T-helper 2 cell treated with Interferon-gamma antibody and Interleukin-4, amounts not matched to agents 5 μg/mL and 100 μg/mL, for 36 hours (primary cell): ENCODE data around the gene PLAC8L1.

Experiments used
- DNase-seq: peaks from one replicate; pipeline ENCODE4 v3.0.0; 2021; ENCODE audit warnings: low spot score
- H3K27ac Mint-ChIP-seq: one replicate; pipeline ENCODE4 v1.8.0; 2021; ENCODE audit warnings: mild to moderate bottlenecking, mixed read lengths
- H3K27me3 Mint-ChIP-seq: one replicate; pipeline ENCODE4 v1.8.0; 2021; ENCODE audit warnings: low read depth, mixed read lengths
- H3K36me3 Mint-ChIP-seq: one replicate; pipeline ENCODE4 v1.8.0; 2021; ENCODE audit warnings: low read depth, mixed read lengths
- H3K4me1 Mint-ChIP-seq: one replicate; pipeline ENCODE4 v1.8.0; 2021; ENCODE audit warnings: low read depth, mixed read lengths
- H3K4me3 Mint-ChIP-seq: one replicate; pipeline ENCODE4 v1.8.0; 2022; ENCODE audit warnings: mild to moderate bottlenecking, moderate library complexity, mixed read lengths
- H3K9me3 Mint-ChIP-seq: one replicate; pipeline ENCODE4 v1.8.0; 2021; ENCODE audit warnings: mixed read lengths

PLAC8L1 gene

GRCh38 chr5:146103594-146103993 is 1.8 kb downstream of the PLAC8L1 start:
- H3K36me3 Mint-ChIP-seq, result no peaks in the 10 kb centered on the region
- no peak overlapping the region for H3K27ac Mint-ChIP-seq
- no peak overlapping the region for H3K4me3 Mint-ChIP-seq
- H3K27me3 Mint-ChIP-seq, result no peaks in the 10 kb centered on the region
- no peak for DNase-seq
- H3K4me1 Mint-ChIP-seq, result no peaks in the 10 kb centered on the region
- no peaks in the 10 kb centered on the region for H3K9me3 Mint-ChIP-seq

DNA sequence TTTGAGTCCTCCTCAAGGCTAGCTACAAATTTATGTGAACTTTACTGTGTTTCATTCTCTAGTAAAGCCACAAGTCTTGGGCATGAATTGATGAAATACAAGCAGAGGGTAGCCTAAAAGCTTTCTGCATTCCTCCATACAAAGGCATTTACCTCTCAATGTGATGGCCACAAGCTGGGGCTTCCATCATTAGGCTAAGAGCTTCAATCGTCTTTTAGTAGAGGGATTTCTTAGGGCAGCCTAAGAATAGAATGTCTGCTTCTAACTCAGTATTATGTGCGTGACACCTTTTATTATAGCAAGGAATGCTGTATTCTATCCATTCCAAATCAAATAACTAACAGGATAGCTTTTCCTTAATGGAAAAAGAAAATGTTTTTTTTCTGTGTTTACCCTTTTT is 3.7 kb downstream of the PLAC8L1 start:
- Mint-ChIP-seq H3K27ac (no peak overlapping the region), H3K36me3 (no peaks in the 10 kb centered on the region), H3K27me3 (no peaks in the 10 kb centered on the region), H3K4me3 (no peak overlapping the region), H3K9me3 (no peaks in the 10 kb centered on the region), H3K4me1 (no peaks in the 10 kb centered on the region)
- DNase-seq, result no peak

DNA sequence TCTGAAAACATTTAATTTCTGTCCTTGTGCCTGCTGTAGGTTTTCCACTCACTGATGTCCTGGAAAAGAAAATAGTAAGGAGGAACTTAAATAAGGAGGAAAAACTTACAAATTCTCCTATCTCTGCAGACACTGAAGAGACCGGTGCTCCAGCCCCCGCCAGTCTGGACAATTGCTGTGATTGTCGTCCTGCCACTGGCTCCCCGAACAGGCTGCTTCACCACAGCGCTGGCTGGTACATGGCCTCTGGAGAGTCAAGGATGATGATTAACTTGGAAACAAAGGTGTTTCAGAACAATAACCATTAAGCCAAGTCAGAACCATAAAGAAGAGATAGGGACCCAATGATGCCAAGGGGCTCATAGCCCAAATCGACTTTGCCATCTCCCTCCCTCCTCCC is 7.3 kb downstream of the PLAC8L1 start:
- Mint-ChIP-seq H3K36me3 (no peaks in the 10 kb centered on the region), H3K4me1 (no peaks in the 10 kb centered on the region), H3K27ac (no peak overlapping the region), H3K9me3 (no peaks in the 10 kb centered on the region), H3K4me3 (no peak overlapping the region), H3K27me3 (no peaks in the 10 kb centered on the region)
- DNase-seq, result no peak

DNA sequence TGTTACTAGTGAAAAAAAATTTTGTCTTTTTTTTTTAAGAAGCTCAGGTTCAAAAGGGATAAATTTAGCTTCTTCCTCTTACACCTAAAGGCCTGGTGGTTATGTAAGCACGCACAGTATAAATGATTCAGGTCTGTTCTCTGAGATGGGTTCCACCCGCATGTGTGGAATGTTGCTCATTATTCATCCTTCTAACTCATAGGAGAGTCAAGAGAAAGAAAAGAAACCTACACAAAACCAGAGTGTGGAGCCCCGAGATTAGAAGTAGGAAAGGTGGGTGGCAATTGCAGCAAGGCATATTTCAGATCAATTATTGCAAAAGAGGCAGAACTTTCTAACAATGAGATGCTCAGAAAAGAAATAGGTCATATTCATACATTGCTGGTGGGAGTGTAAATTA is 13.5 kb downstream of the PLAC8L1 start:
- Mint-ChIP-seq H3K27me3 (no peaks in the 10 kb centered on the region), H3K36me3 (no peaks in the 10 kb centered on the region), H3K4me1 (peaks cover 1% of the 10 kb centered on the region), H3K4me3 (no peak overlapping the region), H3K27ac (no peak overlapping the region), H3K9me3 (no peaks in the 10 kb centered on the region)
- DNase-seq, result no peak

DNA sequence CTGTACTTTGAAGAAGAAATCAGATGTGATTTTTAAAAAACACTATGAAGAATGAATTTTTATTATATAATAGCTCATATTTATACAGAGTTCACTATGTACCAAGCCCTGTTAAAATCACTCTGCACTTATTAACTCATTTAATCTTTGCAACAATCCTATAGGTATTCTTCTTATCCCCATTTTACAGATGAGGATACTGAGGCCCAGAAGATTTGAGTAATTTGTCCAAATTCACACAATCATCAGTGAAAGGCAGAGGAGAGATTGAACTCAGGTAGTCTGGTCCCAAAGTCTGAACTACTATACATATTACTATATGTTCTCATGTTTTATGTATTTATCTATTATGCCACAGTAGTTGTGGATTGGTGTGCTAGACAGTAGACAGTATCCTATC is 16.1 kb downstream of the PLAC8L1 start:
- no peaks in the 10 kb centered on the region for H3K9me3 Mint-ChIP-seq
- no peak for DNase-seq
- no peaks in the 10 kb centered on the region for H3K27me3 Mint-ChIP-seq
- no peak overlapping the region for H3K4me3 Mint-ChIP-seq
- H3K27ac Mint-ChIP-seq, result no peak overlapping the region
- H3K4me1 Mint-ChIP-seq, result peaks cover 1% of the 10 kb centered on the region
- no peaks in the 10 kb centered on the region for H3K36me3 Mint-ChIP-seq

DNA sequence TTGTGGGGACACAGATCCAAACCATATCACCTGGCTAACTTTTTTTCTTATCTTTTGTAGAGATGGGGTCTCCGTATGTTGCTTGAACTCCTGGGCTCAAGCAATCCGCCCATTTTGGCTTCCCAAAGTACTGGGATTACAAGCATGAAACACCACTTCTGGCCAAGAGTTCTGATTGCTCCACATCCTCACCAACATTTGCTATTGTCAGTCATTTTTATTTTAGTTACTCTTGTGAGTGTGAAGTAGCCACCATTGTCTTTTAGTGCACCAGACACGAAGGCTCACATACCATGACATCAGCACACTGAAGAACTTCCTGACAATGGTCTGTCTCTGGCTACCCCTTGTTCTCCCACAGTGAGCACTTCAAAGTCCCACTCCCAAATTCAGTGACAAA is 17.3 kb downstream of the PLAC8L1 start:
- no peak for DNase-seq
- H3K9me3 Mint-ChIP-seq, result no peaks in the 10 kb centered on the region
- H3K4me3 Mint-ChIP-seq, result no peak overlapping the region
- no peaks in the 10 kb centered on the region for H3K36me3 Mint-ChIP-seq
- H3K27ac Mint-ChIP-seq, result no peak overlapping the region
- peaks cover 1% of the 10 kb centered on the region for H3K4me1 Mint-ChIP-seq
- peaks cover 2% of the 10 kb centered on the region for H3K27me3 Mint-ChIP-seq

DNA sequence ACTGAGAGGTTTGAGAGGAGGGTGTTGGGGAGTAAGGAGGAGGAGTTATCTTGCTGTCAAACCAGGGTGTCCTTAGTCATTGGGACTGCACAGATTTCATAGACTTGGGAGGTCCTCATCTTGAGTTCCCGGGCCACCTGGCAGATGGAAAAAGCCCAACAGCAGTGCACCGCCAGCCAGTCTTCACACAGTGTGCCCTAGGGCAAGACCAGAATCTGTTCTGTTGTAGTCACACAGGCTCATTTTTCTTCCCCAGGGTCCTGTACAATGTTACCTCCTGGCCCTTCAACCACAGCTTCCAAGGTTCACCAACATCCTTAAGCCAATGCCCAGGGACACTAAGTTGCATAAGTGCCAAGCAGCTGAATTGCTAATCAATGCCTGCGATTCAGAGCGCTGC is 21.0 kb downstream of the PLAC8L1 start:
- Mint-ChIP-seq H3K27ac (no peak overlapping the region), H3K36me3 (no peaks in the 10 kb centered on the region), H3K4me3 (no peak overlapping the region), H3K4me1 (peaks cover 10% of the 10 kb centered on the region), H3K27me3 (peaks cover 8% of the 10 kb centered on the region), H3K9me3 (no peaks in the 10 kb centered on the region)
- DNase-seq, result no peak

DNA sequence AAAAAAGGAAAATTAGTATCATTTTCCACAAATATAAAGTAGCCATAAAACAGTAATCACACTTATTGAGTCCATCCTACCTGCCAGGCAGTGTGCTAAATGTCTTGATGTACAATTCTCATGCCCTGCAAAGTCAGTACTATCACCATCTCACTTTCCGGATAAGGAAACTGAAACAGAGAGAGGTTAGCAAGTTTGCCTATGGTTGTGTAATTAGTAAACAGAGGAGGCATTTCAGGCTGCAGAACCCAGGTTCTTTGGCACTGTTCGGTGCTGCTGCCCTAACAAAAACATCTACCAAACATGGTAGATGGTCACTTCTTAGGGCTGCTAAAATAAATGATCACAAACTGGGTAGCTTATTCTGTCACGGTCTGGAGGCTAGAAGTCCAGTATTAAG is 22.6 kb downstream of the PLAC8L1 start:
- no peak overlapping the region for H3K4me3 Mint-ChIP-seq
- H3K36me3 Mint-ChIP-seq, result no peaks in the 10 kb centered on the region

DNA sequence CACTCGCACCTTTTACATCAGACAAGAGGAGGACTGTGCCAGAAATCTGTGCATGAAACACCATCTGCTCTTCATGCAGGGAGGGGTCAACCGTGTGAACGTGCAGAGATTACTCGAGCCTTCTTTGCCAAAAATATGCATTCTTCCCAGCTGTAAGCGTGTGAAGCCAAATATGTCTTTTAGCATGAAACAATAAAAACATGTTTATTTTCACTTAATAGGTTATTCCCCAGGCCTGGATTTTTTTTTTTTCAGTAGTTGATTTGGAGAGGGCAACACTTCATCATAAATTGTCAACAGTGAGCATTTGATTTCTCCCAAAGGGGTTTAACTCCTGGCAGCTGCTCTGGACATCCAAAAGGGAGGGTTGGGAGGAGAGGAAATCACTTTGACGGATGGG is 23.8 kb downstream of the PLAC8L1 start:
- H3K9me3 Mint-ChIP-seq, result no peaks in the 10 kb centered on the region
- peaks cover 28% of the 10 kb centered on the region for H3K27me3 Mint-ChIP-seq
- H3K27ac Mint-ChIP-seq, result no peak overlapping the region
- peaks cover 14% of the 10 kb centered on the region for H3K4me1 Mint-ChIP-seq
- H3K36me3 Mint-ChIP-seq, result no peaks in the 10 kb centered on the region
- no peak for DNase-seq
- no peak overlapping the region for H3K4me3 Mint-ChIP-seq

More for the DNA sequence above, 22.6 kb downstream of the PLAC8L1 start:
- Mint-ChIP-seq H3K27ac (no peak overlapping the region), H3K4me1 (peaks cover 14% of the 10 kb centered on the region), H3K9me3 (no peaks in the 10 kb centered on the region), H3K27me3 (peaks cover 22% of the 10 kb centered on the region)
- DNase-seq, result no peak

DNA sequence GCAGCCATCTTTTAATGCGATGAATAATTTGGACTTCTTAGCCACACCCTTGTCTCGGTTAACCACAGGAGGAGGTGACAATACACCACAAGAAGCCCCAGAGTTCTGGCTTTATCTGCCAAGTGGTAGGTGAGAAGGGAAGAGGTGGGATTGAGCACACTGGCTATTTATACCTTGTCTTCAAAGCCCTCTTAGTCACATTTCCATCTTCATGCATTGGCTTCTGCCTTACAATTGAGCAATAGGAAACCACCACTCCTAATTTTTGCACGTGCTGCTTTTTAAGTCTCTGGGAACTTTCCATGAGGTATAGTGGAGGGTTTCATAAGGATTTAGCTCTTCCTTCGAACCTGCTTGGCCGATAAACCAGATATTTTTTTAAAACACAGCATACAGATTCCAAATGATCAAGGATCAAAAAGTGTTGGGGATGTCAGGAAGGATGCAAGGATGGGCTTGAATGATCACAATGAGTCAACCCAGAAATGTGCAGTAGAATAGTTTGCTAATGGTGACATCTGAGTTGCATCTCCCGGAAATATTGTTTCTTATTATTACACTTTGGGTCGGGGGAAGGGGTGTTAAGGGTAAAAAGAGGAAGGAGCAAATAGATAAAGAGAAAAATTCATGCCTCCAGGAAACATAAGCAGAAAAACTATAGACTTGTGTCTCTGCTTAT is 25.5 kb downstream of the PLAC8L1 start:
- Mint-ChIP-seq H3K4me3 (peak overlapping the region; percentile 2), H3K36me3 (no peaks in the 10 kb centered on the region), H3K27ac (no peak overlapping the region), H3K27me3 (peaks cover 39% of the 10 kb centered on the region), H3K9me3 (no peaks in the 10 kb centered on the region), H3K4me1 (peaks cover 14% of the 10 kb centered on the region)
- DNase-seq, result peak; percentile 31

- no peaks in the 10 kb centered on the region for H3K36me3 Mint-ChIP-seq
- H3K4me1 Mint-ChIP-seq, result peaks cover 14% of the 10 kb centered on the region
- H3K27me3 Mint-ChIP-seq, result peaks cover 37% of the 10 kb centered on the region
These were observed 26.8 kb downstream of the PLAC8L1 start for GRCh38 chr5:146078566-146078965.

DNA sequence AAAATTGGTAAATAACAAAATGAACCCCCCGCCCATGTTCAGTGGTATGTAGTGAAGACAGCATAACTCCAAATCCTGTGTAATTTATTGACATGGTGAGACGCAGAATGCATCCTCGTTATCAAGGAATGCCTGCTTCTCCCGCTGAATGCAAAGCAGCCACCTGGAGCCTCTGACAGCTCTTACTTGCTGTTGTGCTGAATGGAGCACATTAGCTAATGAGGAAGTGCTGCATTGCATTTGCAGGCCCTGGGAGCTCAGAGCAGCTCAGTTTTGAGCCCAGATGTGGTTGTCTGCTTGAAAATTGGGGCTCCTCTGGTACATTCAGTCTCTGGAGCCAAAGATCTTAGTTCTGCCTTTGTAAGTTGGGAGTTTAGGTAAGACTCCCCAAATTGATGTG is 28.9 kb downstream of the PLAC8L1 start:
- Mint-ChIP-seq H3K4me3 (no peak overlapping the region), H3K36me3 (no peaks in the 10 kb centered on the region), H3K27me3 (peaks cover 39% of the 10 kb centered on the region), H3K9me3 (no peaks in the 10 kb centered on the region), H3K27ac (no peak overlapping the region), H3K4me1 (peaks cover 14% of the 10 kb centered on the region)
- no peak for DNase-seq

More at GRCh38 chr5:146078566-146078965, 26.8 kb downstream of the PLAC8L1 start:
- Mint-ChIP-seq H3K27ac (no peak overlapping the region), H3K9me3 (no peaks in the 10 kb centered on the region), H3K4me3 (no peak overlapping the region)
- DNase-seq, result no peak

GRCh38 chr5:146076028-146076427 is 29.3 kb downstream of the PLAC8L1 start:
- Mint-ChIP-seq H3K9me3 (no peaks in the 10 kb centered on the region), H3K4me3 (no peak overlapping the region), H3K4me1 (peaks cover 14% of the 10 kb centered on the region), H3K27ac (no peak overlapping the region), H3K27me3 (peaks cover 39% of the 10 kb centered on the region), H3K36me3 (no peaks in the 10 kb centered on the region)
- DNase-seq, result no peak

- Mint-ChIP-seq H3K27me3 (peaks cover 26% of the 10 kb centered on the region), H3K4me3 (no peak overlapping the region), H3K4me1 (peaks cover 1% of the 10 kb centered on the region), H3K27ac (no peak overlapping the region), H3K36me3 (no peaks in the 10 kb centered on the region), H3K9me3 (no peaks in the 10 kb centered on the region)
- no peak for DNase-seq
These were observed 32.0 kb downstream of the PLAC8L1 start for GRCh38 chr5:146073239-146073900.

DNA sequence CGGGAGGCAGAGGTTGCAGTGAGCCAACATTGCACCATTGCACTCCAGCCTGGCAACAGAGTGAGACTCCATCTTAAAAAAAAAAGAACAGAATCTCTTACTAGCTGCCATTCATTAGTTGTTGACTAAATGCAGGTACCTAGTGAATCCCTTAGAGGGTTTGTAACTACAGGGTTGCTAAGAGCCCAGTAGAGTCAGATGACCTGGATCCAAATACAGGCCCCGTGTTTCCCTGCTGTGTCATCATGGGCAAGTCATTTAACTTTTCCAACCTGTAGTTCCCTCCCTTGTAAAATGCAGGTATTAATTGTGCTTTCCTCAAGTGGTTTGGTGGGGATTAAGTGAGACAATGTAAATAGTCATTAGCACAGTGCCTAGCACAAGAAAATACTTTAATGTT is 32.8 kb downstream of the PLAC8L1 start:
- Mint-ChIP-seq H3K4me1 (no peaks in the 10 kb centered on the region), H3K27ac (no peak overlapping the region), H3K27me3 (peaks cover 18% of the 10 kb centered on the region), H3K36me3 (no peaks in the 10 kb centered on the region), H3K9me3 (no peaks in the 10 kb centered on the region), H3K4me3 (no peak overlapping the region)
- DNase-seq, result no peak
